ENCODE data around the gene SEMA4D.

The SEMA4D gene

GRCh38 chr9:89312222-89312571 lies 185.7 kb downstream of the SEMA4D start:
- peak; percentile 12 for DNase-seq (ENCODE audit: low spot score)

- no peak for DNase-seq (ENCODE audit: low spot score)
Observed at GRCh38 chr9:89311346-89312221, 186.3 kb downstream of the SEMA4D start.
